ENCODE measurements around the gene NRM.

DNA sequence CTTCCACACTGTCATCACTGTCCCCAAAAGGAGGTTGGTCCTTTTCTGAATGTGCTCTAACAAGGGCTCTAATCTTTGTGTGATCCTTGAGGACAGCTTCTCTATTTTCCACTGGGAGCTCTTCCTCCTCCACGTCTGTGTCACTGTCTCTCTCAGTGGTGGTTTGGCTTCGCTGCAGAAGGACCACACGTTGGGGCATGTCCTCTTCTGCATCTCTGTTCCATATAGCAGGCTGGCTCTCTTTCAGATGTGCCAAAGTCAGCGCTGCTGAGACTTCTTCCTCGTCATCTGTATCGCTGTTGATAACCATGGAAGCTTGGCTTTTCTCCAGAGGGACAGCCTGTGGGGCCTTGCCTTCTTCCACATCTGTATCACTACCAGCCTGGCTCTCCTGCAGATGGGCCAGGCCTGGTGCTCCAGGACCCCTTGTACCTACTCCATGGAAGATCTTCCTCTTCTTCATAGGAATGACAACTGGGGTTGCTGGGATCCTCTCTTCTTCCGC lies 21.7 kb upstream of the NRM start:
- TF ChIP-seq, protein P1, sequence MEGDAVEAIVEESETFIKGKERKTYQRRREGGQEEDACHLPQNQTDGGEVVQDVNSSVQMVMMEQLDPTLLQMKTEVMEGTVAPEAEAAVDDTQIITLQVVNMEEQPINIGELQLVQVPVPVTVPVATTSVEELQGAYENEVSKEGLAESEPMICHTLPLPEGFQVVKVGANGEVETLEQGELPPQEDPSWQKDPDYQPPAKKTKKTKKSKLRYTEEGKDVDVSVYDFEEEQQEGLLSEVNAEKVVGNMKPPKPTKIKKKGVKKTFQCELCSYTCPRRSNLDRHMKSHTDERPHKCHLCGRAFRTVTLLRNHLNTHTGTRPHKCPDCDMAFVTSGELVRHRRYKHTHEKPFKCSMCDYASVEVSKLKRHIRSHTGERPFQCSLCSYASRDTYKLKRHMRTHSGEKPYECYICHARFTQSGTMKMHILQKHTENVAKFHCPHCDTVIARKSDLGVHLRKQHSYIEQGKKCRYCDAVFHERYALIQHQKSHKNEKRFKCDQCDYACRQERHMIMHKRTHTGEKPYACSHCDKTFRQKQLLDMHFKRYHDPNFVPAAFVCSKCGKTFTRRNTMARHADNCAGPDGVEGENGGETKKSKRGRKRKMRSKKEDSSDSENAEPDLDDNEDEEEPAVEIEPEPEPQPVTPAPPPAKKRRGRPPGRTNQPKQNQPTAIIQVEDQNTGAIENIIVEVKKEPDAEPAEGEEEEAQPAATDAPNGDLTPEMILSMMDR (conservative IDR thresholded peaks at IDR 0.05; ENCODE audit: low read length): no peak
- no peak for TF ChIP-seq EZH2phosphoT487 (IDR thresholded peaks at IDR 0.05; ENCODE audit: borderline replicate concordance, low read depth, low read length)
